Measurements from ENCODE around the gene GLB1L2.
"Not testable (repeated sequence)": the region's sequence is repeated elsewhere in the genome, so short reads cannot be mapped to it uniquely, and the experiment has no call there.

Gene GLB1L2

DNA sequence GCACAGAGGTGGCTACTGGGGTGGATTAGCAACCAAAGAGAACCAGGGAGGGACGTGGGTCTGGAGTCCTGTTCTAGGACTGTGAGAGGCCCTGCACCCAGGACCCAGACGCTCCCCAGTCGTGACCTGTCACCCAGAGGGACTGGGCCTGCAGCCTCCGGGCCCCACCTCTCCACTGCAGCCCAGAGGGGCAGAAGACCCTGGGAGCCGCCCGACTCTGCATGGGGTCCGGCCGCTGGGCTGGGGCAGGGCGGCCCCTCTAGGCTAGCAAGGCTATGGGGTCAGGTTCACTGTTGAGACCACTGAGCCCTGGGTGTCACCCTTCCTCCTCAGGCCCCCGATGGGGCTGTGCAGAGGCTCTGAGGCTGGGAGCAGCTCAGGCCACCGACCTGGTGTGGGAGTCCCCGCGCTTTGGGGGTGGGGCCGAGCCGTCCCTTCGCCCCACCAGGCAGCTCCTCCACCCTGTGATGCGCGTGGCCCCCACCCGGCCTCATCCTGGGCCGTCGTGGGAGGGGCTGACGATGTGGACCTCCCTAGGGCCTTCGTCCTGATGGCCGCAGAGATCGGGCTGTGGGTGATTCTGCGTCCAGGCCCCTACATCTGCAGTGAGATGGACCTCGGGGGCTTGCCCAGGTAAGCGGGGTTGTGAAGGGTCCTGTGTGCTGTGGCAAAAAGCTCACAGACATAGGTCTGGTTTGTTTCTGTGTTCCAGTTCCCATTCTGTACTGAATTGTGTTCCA, 12.9 kb downstream of the GLB1L2 start:
- not testable (repeated sequence) for H3K27me3 ChIP-seq (ENCODE audit: insufficient read depth, poor library complexity, severe bottlenecking); H3K27ac ChIP-seq (replicated peaks); DNase-seq (ENCODE audit: low read depth in 1 of 2, low spot score in 1 of 2); H3K4me3 ChIP-seq (replicated peaks; ENCODE audit: insufficient read depth, low read length)

- TF ChIP-seq POLR2AphosphoS5 (IDR thresholded peaks at IDR 0.05; ENCODE audit: low read depth) (no peak), GABPA (IDR thresholded peaks at IDR 0.05; ENCODE audit: low read depth) (no peak), SPI1 (IDR thresholded peaks at IDR 0.05; ENCODE audit: borderline replicate concordance, low read depth) (no peak), REST (IDR thresholded peaks at IDR 0.05; ENCODE audit: insufficient replicate concordance, low read depth) (no peak), CTCF (IDR thresholded peaks at IDR 0.05; ENCODE audit: insufficient read depth, low read length) (no peak)
- no peak for DNase-seq (ENCODE audit: low read depth in 1 of 2, low spot score in 1 of 2)
- Histone ChIP-seq H3K27me3 (ENCODE audit: insufficient read depth, poor library complexity, severe bottlenecking) (no peaks in the 10 kb centered on the region), H3K27ac (replicated peaks) (no peak overlapping the region), H3K4me3 (replicated peaks; ENCODE audit: insufficient read depth, low read length) (no peak overlapping the region)
These were observed 13.4 kb downstream of the GLB1L2 start for GRCh38 chr11:134345237-134345550.

- no peak for DNase-seq (ENCODE audit: low read depth in 1 of 2, low spot score in 1 of 2)
- TF ChIP-seq REST (IDR thresholded peaks at IDR 0.05; ENCODE audit: insufficient replicate concordance, low read depth) (no peak), SPI1 (IDR thresholded peaks at IDR 0.05; ENCODE audit: borderline replicate concordance, low read depth) (no peak), CTCF (IDR thresholded peaks at IDR 0.05; ENCODE audit: insufficient read depth, low read length) (no peak), POLR2AphosphoS5 (IDR thresholded peaks at IDR 0.05; ENCODE audit: low read depth) (no peak), GABPA (IDR thresholded peaks at IDR 0.05; ENCODE audit: low read depth) (no peak)
- no peak overlapping the region for H3K4me3 ChIP-seq (replicated peaks; ENCODE audit: insufficient read depth, low read length)
- H3K27me3 ChIP-seq (ENCODE audit: insufficient read depth, poor library complexity, severe bottlenecking): no peaks in the 10 kb centered on the region
- no peak overlapping the region for H3K27ac ChIP-seq (replicated peaks)
These were observed 14.6 kb downstream of the GLB1L2 start for GRCh38 chr11:134346101-134346975.

DNA sequence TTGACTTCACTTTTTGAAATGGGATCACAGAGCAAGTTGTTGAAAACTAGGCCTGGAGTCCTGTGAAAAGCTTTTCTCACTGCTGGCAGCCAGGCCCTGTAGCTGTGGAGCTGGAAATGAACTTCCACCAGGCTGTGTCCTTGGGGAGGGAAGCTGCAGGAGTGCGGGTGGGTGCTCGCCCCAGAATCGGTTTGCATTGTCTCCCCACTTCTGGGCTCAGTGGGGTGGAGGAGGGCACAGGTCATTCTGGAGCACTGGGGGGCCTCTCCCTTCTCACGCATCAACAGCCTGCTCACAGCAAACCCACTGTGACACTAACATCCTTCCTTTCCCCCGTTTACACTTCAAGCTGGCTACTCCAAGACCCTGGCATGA, 15.2 kb downstream of the GLB1L2 start:
- no peak for DNase-seq (ENCODE audit: low read depth in 1 of 2, low spot score in 1 of 2)
- no peak for TF ChIP-seq SPI1 (IDR thresholded peaks at IDR 0.05; ENCODE audit: borderline replicate concordance, low read depth)
- TF ChIP-seq REST (IDR thresholded peaks at IDR 0.05; ENCODE audit: insufficient replicate concordance, low read depth): no peak
- TF ChIP-seq GABPA (IDR thresholded peaks at IDR 0.05; ENCODE audit: low read depth): no peak
- no peak for TF ChIP-seq CTCF (IDR thresholded peaks at IDR 0.05; ENCODE audit: insufficient read depth, low read length)
- no peak for TF ChIP-seq POLR2AphosphoS5 (IDR thresholded peaks at IDR 0.05; ENCODE audit: low read depth)
- Histone ChIP-seq H3K27me3 (ENCODE audit: insufficient read depth, poor library complexity, severe bottlenecking) (no peaks in the 10 kb centered on the region), H3K4me3 (replicated peaks; ENCODE audit: insufficient read depth, low read length) (no peak overlapping the region), H3K27ac (replicated peaks) (no peak overlapping the region)
